Omental fat pad (tissue), 4 donors: ENCODE results near the gene STAT4. TPM values are rescaled to one million over a fixed set of nuclear protein-coding genes. Genes with fewer than 3 reads are reported as not detected.
A peak's percentile ranks its signal among the peaks of the same experiment; 100 is the strongest.

ENCODE experiments used
- ATAC-seq: fragments of 150-250 bp; one replicate; pipeline ENCODE4 v1.9.1; 2016; ENCODE audit warnings: mild to moderate bottlenecking, moderate library complexity; ENCODE audit not compliant: low FRiP score
- DNase-seq: peaks from one replicate; pipeline ENCODE4 v3.0.0-alpha.2; 2019; ENCODE audit warnings: low spot score
- total RNA-seq, 4 donors: library from RNA; depleted of rRNA; stranded (reverse); fragments of >200 nt; gene quantifications; one replicate each; pipeline ENCODE4 v1.1.0, GENCODE V29; 2016
- TF ChIP-seq, protein P1 (sequence below), 3 donors: fragments of 450-650 bp; IDR thresholded peaks; one replicate each; pipeline ENCODE4 v1.5.1; 2016 to 2017; ENCODE audit warnings: antibody characterized with exemption in 3 of 3, mild to moderate bottlenecking in 3 of 3, moderate library complexity in 2 of 3

The STAT4 gene
- total RNA-seq = 10 to 100 TPM in 2 of 4 donors, 1 to 10 TPM in 2; 4.6 to 29.4 (median 10.5) TPM

DNA sequence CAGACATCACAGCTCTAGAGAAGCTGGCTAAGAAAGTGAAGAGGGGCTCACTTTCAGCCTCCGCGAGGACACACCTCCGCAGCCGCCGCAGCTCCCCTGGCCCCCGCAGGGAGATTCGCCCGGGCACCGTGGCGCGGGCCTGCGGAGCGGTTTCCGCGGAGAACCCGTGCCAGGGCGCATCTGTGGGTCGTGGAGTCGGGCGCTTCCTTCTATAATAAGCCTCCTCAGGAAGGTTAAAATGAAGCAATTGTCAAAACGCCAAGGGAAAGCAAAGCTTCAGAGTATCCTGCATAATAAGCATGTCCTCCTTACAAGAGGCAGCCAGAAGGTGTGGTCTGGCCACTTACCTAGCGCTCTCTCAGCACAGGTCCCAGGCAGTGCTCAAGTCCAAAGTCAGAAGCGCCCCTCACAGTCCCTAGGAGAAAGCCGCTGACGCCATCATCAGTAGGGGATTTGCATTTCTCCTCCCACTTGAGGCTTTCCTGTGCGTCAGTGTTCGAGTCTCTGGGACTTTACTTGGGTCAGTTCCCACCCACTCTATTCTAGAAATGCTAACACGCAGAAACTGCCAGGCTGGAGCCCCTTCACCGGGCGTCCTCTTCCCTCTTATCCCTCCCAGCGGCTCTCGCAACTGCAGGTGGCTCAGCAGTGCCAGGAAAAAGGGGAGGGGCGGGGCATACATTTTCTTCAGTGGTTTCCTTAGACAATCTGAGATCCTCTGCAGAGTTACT is at the start of gene STAT4:
TSS of gene STAT4 (minus strand) at position 395 of the 731 bp plus-strand sequence. CDS start 2,791 bp downstream, outside the sequence.
- TF ChIP-seq, protein P1, sequence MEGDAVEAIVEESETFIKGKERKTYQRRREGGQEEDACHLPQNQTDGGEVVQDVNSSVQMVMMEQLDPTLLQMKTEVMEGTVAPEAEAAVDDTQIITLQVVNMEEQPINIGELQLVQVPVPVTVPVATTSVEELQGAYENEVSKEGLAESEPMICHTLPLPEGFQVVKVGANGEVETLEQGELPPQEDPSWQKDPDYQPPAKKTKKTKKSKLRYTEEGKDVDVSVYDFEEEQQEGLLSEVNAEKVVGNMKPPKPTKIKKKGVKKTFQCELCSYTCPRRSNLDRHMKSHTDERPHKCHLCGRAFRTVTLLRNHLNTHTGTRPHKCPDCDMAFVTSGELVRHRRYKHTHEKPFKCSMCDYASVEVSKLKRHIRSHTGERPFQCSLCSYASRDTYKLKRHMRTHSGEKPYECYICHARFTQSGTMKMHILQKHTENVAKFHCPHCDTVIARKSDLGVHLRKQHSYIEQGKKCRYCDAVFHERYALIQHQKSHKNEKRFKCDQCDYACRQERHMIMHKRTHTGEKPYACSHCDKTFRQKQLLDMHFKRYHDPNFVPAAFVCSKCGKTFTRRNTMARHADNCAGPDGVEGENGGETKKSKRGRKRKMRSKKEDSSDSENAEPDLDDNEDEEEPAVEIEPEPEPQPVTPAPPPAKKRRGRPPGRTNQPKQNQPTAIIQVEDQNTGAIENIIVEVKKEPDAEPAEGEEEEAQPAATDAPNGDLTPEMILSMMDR (IDR thresholded peaks at IDR 0.05) = no peak
- DNase-seq (peak; percentile 41), ATAC-seq (peak; percentile 85)

DNA sequence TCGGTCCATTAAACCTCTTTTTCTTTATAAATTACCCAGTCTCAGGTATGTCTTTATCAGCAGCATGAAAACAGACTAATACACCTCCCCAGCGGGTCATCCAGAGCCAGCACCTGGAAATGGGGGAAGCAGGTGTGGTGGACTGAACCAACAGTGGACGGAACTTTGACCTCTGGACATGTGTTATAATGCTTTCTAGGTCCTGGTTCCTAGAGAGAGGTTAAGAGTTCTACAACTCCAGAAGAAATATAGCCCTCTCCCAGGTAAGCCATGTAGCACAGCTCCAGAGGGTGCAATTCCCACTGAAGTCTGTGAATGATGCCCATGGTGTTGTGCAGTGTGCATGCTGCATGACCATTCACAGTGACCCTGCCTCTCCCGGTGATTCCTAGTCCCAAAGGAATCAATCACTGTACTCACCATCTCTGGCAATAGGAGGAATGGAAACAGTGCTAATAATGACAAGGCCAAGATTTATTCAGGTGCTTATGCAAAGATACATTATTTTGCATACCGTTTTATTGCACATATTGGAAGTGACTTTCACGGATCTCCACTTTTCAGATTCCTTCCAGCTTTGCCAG is 49.2 kb upstream of the STAT4 start:
- TF ChIP-seq, protein P1 (IDR thresholded peaks at IDR 0.05) = no peak
- ATAC-seq (no peak), DNase-seq (no peak)

- TF ChIP-seq, protein P1 (IDR thresholded peaks at IDR 0.05) = no peak
- ATAC-seq = no peak
- no peak for DNase-seq
These were observed 47.5 kb upstream of the STAT4 start for GRCh38 chr2:191198271-191198670.

DNA sequence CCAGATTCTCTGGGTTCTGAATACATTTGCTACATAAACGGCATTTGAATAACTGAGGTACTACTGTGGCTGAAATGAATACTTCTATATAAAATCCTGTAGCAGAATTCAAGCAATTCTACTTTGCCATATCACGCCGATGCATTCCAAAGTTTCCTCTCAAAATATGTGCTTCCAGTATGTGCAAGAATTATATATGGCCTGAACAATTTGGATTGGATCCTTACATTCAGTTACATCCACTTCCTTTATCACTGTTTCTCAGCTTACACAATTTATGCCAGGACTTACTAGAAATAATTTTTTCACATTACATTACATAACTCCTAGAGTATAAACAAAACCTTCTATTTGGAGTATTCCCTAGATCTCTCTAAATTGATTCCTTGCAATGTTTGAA is 46.3 kb upstream of the STAT4 start:
- no peak for ATAC-seq
- TF ChIP-seq, protein P1 (IDR thresholded peaks at IDR 0.05) = no peak
- no peak for DNase-seq

- no peak for ATAC-seq
- TF ChIP-seq, protein P1 (IDR thresholded peaks at IDR 0.05) = no peak
- no peak for DNase-seq
These were observed 44.2 kb upstream of the STAT4 start for GRCh38 chr2:191195021-191195420.

GRCh38 chr2:191190861-191191552 is 40.2 kb upstream of the STAT4 start:
- no peak for ATAC-seq

More at GRCh38 chr2:191190861-191191552, 40.2 kb upstream of the STAT4 start:
- TF ChIP-seq, protein P1 (IDR thresholded peaks at IDR 0.05) = no peak
- no peak for DNase-seq
